CD4-positive, alpha-beta T cell treated with Interleukin-1 beta for 1 hour (primary cell): ENCODE results near the gene BCL2.
"Not testable (repeated sequence)": the region's sequence is repeated elsewhere in the genome, so short reads cannot be mapped to it uniquely, and the experiment has no call there.

Experiments used
- DNase-seq, 2 donors: peaks; one replicate each; pipeline ENCODE4 v3.0.0-alpha.2; 2020 to 2022

BCL2 gene

GRCh38 chr18:63257453-63257852 is 62.1 kb downstream of the BCL2 start:
- no peak for DNase-seq

GRCh38 chr18:63255435-63255834 is 64.1 kb downstream of the BCL2 start:
- no peak for DNase-seq

- DNase-seq: no peak
Measured at GRCh38 chr18:63254716-63255399, 64.7 kb downstream of the BCL2 start.

GRCh38 chr18:63253428-63254372 is 65.9 kb downstream of the BCL2 start:
- no peak for DNase-seq

GRCh38 chr18:63253014-63253413 is 66.6 kb downstream of the BCL2 start:
- no peak for DNase-seq

GRCh38 chr18:63249771-63250170 is 69.8 kb downstream of the BCL2 start:
- DNase-seq: peak in 1 of 2 donors; percentile 18

GRCh38 chr18:63247926-63248325 is 71.6 kb downstream of the BCL2 start:
- DNase-seq: no peak

- DNase-seq: no peak
Measured at GRCh38 chr18:63247506-63247905, 72.1 kb downstream of the BCL2 start.

GRCh38 chr18:63245600-63245999 is 74.0 kb downstream of the BCL2 start:
- no peak for DNase-seq

- no peak for DNase-seq
Measured at GRCh38 chr18:63244607-63245006, 75.0 kb downstream of the BCL2 start.

- DNase-seq: no peak
Measured at GRCh38 chr18:63241760-63242159, 77.8 kb downstream of the BCL2 start.

- DNase-seq: no peak
Measured at GRCh38 chr18:63241317-63241712, 78.3 kb downstream of the BCL2 start.

- no peak for DNase-seq
Measured at GRCh38 chr18:63240531-63241316, 78.8 kb downstream of the BCL2 start.

GRCh38 chr18:63238693-63239075 is 80.9 kb downstream of the BCL2 start:
- no peak for DNase-seq

- DNase-seq: no peak
Measured at GRCh38 chr18:63237881-63238692, 81.5 kb downstream of the BCL2 start.

- no peak for DNase-seq
Measured at GRCh38 chr18:63236921-63237846, 82.4 kb downstream of the BCL2 start.

GRCh38 chr18:63236406-63236805 is 83.2 kb downstream of the BCL2 start:
- peak in 1 of 2 donors; percentile 60 for DNase-seq

- not testable (repeated sequence) for DNase-seq
Measured at GRCh38 chr18:63235920-63236319, 83.6 kb downstream of the BCL2 start.

- no peak for DNase-seq
Measured at GRCh38 chr18:63234841-63235240, 84.7 kb downstream of the BCL2 start.

GRCh38 chr18:63234432-63234831 is 85.1 kb downstream of the BCL2 start:
- DNase-seq: no peak

GRCh38 chr18:63233334-63233733 is 86.2 kb downstream of the BCL2 start:
- no peak for DNase-seq
